IPS-15b (cell line): Measurements from ENCODE around the gene HLA-DPB1.

ENCODE experiments used
- H3K27me3 ChIP-seq: one replicate; pipeline ENCODE4 v1.6.1; 2013; ENCODE audit warnings: low read length; ENCODE audit not compliant: control insufficient read depth, insufficient read depth
- H3K36me3 ChIP-seq: one replicate; pipeline ENCODE4 v1.6.1; 2013; ENCODE audit warnings: low read length; ENCODE audit not compliant: control insufficient read depth, insufficient read depth
- H3K4me1 ChIP-seq: one replicate; pipeline ENCODE4 v1.6.1; 2013; ENCODE audit warnings: mild to moderate bottlenecking, low read length; ENCODE audit not compliant: control insufficient read depth, insufficient read depth
- H3K4me3 ChIP-seq: one replicate; pipeline ENCODE4 v1.5.1; 2013; ENCODE audit warnings: low read depth, low read length
- H3K9ac ChIP-seq: one replicate; pipeline ENCODE4 v1.6.1; 2013; ENCODE audit warnings: low read depth, mild to moderate bottlenecking, low read length
- H3K9me3 ChIP-seq: one replicate; pipeline ENCODE4 v1.6.1; 2013; ENCODE audit warnings: mild to moderate bottlenecking, low read length; ENCODE audit not compliant: control insufficient read depth, insufficient read depth

The HLA-DPB1 gene

DNA sequence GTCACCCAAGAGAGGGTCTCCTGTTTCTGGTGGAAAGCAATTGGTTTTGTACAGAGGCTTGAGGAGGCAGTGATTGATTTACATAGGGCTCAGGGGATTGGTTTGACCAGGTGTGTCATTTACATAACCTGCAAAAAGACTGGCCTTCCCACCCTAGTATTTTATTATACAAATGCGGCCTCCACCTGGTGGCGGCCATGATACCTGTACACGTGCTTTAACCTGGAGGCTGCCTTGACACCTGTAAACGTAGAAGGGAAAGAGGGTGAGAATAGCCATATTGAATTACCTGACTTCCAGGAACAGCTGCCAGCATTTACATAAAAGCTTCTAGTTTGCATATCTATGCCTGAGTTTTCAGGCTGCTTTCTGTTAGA is 48.7 kb downstream of the HLA-DPB1 start:
- Histone ChIP-seq H3K36me3 (no peaks in the 10 kb centered on the region), H3K4me3 (peak overlapping the region; percentile 54), H3K27me3 (no peaks in the 10 kb centered on the region), H3K9me3 (no peaks in the 10 kb centered on the region), H3K9ac (no peak overlapping the region), H3K4me1 (peaks cover 17% of the 10 kb centered on the region)

DNA sequence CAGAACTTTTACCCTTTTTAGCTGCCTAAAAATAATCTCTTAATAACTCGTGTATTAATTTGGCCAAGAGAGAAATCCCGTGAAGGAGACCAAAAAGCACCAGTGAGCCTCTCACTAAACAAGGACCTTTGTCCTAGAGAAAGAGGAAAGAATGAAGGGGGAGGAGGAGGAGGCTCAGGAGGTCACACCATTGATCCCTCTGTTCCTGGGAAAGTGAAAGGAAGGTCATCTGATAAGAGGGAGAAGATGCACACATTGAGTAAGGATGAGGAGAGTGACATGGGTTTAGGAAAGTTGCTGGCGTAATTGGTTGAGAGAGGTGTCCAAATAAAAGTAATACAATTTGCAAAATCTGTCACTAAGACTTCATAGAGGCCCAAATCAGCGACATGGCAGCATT is 49.2 kb downstream of the HLA-DPB1 start:
- no peak overlapping the region for H3K9ac ChIP-seq
- H3K27me3 ChIP-seq, result no peaks in the 10 kb centered on the region
- no peaks in the 10 kb centered on the region for H3K9me3 ChIP-seq
- peak overlapping the region; percentile 4 for H3K4me3 ChIP-seq
- peaks cover 13% of the 10 kb centered on the region for H3K4me1 ChIP-seq
- no peaks in the 10 kb centered on the region for H3K36me3 ChIP-seq

DNA sequence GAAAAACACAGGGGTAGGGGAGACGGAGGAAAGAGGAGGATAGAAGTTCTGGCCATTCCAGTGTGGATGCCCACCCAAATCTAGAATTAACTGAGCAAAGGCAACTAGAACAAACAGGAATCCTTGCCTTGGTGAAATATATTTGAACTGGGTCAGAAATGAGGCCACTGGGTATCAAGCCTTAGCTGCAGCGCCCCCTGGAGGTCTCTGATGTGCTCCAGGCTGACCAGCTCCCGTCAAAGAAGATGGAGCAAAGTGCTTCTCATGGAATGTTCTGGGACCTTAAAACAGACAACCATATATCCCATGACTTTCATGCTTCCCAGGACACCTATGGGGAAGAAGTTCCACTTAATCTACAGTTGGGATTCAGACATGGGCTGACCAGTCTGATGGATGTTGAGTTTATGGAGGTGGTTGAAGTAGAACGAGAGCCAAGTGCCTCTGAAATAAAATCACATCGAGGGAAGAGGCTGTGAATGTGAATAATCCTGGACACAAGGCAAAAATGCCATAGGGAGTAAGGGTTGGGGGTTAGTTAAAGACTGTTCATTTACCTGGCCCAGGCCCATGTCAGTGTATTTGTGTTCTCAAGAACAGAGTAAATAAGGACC is 50.4 kb downstream of the HLA-DPB1 start:
- Histone ChIP-seq H3K36me3 (no peaks in the 10 kb centered on the region), H3K4me3 (no peak overlapping the region)

GRCh38 chr6:33128318-33128717 is 52.5 kb downstream of the HLA-DPB1 start:
- H3K9me3 ChIP-seq, result no peaks in the 10 kb centered on the region
- H3K4me3 ChIP-seq, result no peak overlapping the region
- no peaks in the 10 kb centered on the region for H3K27me3 ChIP-seq
- H3K9ac ChIP-seq, result no peak overlapping the region
- peaks cover 5% of the 10 kb centered on the region for H3K4me1 ChIP-seq
- no peaks in the 10 kb centered on the region for H3K36me3 ChIP-seq

More for the DNA sequence above, 50.4 kb downstream of the HLA-DPB1 start:
- H3K4me1 ChIP-seq, result peaks cover 7% of the 10 kb centered on the region
- no peak overlapping the region for H3K9ac ChIP-seq
- H3K27me3 ChIP-seq, result no peaks in the 10 kb centered on the region
- H3K9me3 ChIP-seq, result no peaks in the 10 kb centered on the region

DNA sequence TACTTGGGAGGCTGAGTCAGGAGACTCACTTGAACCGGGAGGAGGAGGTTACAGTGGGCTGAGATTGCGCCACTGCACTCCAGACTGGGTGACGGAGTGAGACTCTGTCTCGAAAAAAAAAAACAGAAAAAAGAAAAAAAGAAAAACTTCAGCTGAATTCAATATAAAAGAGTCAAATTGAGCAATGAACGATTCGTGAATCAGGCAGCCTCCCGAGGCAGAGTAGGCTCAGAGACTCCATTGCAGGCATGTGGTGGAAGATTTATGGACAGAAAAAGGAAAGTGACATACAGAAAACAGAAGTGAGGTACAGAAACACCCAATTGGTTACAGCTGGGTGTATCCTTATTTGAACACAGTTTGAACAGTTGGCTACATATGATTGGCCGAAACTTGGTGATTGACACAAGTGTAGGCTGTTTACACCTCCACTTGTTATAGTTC is 56.3 kb downstream of the HLA-DPB1 start:
- no peaks in the 10 kb centered on the region for H3K36me3 ChIP-seq
- no peaks in the 10 kb centered on the region for H3K9me3 ChIP-seq
- no peaks in the 10 kb centered on the region for H3K4me1 ChIP-seq
- no peaks in the 10 kb centered on the region for H3K27me3 ChIP-seq
- no peak overlapping the region for H3K4me3 ChIP-seq
- H3K9ac ChIP-seq, result no peak overlapping the region

- Histone ChIP-seq H3K4me3 (no peak overlapping the region), H3K27me3 (no peaks in the 10 kb centered on the region), H3K36me3 (no peaks in the 10 kb centered on the region), H3K9me3 (no peaks in the 10 kb centered on the region), H3K9ac (no peak overlapping the region), H3K4me1 (no peaks in the 10 kb centered on the region)
Observed at GRCh38 chr6:33136310-33136900, 60.6 kb downstream of the HLA-DPB1 start.
